Ecto neural progenitor cell (in vitro differentiated cells): Measurements from ENCODE around the gene B3GNT9.

Experiments used
- DNase-seq: peaks from one replicate; pipeline ENCODE4 v3.0.0-alpha.2; 2018; ENCODE audit warnings: low spot score

Gene B3GNT9

GRCh38 chr16:67185651-67186134 lies 34.9 kb upstream of the B3GNT9 start:
- no peak for DNase-seq

DNA sequence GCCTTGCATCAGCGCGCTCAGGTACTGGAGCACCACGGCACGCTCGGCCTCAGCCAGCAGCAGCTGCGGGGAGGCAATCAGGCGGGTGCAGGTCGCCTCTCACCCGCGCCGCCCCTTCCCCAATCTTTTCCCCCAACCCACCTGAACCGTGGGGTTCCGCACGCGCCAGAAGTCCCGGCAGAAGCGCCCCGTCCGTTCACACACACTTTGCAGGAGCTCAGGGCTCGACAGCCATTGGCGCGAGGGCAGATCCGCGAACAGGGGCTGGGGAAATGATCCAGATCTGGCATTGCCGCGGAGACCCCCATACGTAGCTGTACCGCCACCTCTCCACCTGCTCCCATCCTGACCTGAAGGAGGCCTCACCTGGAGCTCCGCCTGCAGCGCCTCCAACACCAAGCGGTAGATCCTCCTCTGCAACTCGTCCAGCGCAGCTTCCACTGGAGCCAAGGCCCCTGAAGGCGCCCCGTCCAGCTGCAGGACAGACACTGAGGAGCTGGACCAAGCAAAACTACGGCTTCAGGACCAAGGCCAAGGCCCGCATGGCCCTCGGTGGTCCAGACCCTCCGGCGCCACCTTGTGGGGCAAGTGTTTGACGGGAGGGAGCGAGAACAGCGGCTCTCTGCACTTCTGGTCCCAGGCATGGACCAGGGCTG lies 34.3 kb upstream of the B3GNT9 start:
- DNase-seq, result peak; percentile 93

DNA sequence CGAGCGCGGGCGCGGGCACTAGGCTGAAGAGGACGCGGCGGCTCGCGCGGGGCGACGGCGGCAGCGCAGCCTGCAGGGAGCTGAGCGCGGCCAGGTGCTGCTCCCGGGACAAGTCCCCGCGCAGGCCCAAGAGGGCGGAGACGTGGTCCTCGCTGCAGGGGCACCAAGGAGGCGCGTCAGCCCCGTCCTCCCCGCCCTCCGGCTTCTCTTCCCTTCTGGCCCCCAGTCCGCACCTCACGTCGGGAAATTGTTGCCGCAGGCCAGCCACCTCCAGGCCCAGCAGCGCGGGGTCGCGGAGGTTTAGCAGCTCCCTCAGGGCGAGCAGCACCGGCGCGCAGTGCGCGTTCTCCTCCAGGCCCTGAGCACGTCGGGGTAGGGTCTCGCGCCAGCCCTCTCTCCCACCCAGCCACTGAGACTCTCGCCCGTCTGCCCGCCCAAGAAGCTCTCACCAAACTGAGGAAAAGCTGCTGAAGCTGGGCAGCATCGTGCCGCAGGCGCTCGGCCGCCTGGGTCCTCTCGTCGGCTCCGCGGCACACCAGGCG lies 33.7 kb upstream of the B3GNT9 start:
- DNase-seq, result no peak

- peak; percentile 95 for DNase-seq
These were observed 33.0 kb upstream of the B3GNT9 start, which contains the start of gene MATCAP1 for GRCh38 chr16:67183627-67184452. Gene MATCAP1, minus strand, starts transcription at chr16:67183963. Its CDS starts 3,353 bp downstream, at chr16:67180610.

DNA sequence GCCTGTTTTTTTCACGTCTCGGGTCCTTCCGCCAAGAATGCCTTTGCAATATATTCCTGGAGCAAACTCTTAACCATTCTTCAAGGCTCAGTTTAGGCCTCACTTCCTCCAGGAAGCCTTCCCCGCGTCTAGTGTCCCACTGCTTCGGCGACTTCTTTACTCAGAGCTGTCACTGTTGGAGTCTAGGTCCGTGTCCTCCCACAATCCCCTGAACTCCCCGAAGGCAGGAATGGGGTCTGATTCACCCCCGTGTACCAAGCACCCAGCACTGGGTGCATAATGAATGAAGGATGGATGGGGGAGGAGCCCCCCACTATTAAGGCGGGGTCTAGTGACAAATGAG lies 32.5 kb upstream of the B3GNT9 start:
- DNase-seq, result no peak

- DNase-seq, result no peak
These were observed 31.5 kb upstream of the B3GNT9 start for GRCh38 chr16:67182288-67182687.

- no peak for DNase-seq
These were observed 30.5 kb upstream of the B3GNT9 start for GRCh38 chr16:67181346-67181745.

- DNase-seq, result no peak
These were observed 29.4 kb upstream of the B3GNT9 start for GRCh38 chr16:67180166-67180565.

GRCh38 chr16:67179421-67180080 lies 28.8 kb upstream of the B3GNT9 start:
- no peak for DNase-seq

- DNase-seq, result peak; percentile 76
These were observed 27.2 kb upstream of the B3GNT9 start for GRCh38 chr16:67177743-67178699.

DNA sequence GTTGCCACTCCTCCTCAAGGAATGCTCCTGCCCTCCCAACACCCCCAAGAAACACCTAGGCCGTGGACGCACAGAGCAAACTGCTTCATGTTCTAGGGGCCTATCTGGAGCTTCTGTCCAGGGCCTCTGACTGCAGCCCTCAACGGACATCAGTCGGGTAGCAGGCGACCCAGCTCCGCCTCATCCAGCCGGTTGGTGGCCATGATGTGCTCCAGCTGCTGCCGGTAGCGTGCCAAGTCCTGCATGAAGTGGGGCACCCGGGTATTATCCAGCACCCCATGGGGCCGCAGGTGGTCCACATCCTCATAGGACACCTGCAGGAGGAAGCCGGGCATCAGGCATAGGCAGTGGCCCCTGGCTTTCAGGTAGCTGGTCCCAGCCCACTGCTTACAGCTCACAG lies 25.9 kb upstream of the B3GNT9 start:
- DNase-seq, result no peak

DNA sequence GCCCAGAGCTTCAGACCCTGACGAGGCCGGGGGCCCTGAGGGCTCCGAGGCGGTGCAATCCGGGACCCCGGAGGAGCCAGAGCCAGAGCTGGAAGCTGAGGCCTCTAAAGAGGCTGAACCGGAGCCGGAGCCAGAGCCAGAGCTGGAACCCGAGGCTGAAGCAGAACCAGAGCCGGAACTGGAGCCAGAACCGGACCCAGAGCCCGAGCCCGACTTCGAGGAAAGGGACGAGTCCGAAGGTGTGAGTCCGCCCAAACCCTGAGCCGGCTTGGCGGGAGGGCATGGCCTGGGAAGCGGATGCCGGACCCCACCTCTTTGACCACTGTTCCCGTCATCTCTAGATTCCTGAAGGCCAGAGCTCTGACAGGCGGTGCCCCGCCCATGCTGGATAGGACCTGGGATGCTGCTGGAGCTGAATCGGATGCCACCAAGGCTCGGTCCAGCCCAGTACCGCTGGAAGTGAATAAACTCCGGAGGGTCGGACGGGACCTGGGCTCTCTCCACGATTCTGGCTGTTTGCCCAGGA lies 24.0 kb upstream of the B3GNT9 start:
- no peak for DNase-seq

GRCh38 chr16:67173808-67174705 lies 23.3 kb upstream of the B3GNT9 start:
- peak; percentile 82 for DNase-seq

DNA sequence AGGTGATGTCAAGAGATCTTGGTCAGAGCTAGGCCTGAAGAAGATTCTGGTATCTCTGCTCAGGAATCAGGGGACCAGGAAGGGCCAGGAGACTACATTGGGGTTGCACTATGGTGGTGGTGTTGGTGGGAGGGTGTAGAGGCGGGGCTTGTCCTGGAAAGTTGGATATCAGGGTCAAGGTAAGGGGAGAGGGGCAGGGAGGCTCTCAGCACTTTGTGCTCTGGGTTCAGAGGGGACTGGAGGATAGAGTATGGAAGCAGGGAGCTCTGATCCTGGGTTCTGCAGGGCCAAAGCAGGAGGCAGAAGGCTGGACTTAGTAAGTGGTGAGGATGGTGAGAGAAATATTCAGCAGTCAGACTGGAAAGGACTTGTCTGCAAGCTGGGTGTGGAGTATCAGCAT lies 22.5 kb upstream of the B3GNT9 start:
- DNase-seq, result no peak

DNA sequence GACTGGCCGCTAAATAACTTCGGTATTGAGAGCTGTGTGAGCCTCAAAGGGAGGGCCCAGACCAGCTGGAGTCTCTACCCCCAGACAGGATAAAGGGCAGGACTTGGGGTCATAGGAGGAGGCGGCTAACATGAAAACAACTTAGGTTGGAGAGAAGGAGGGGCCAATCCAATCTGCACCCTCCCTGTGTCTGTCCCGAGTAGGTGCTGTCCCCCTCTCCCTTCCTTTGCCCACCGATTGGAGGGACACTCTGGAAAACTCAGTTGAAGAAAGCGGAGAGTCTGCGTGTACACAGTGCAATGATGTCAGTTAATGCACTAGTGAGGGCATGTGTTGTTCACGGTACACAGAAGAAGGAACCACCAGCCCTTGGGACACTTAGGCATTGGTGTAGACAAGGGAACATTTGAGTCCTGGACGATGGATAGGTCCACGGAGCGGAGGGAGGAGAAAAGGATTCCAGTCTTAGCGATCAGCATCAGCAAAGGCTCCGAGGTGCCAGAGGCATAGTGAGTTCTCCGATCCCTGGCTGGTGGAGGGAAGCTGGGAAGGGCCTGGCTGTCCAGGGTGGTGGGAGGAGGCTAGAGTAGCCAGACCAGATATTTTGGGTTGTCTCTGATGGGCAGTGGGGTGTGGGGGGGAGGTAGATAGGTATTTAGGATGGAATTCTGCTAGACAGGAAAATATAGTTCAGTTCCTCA lies 20.3 kb upstream of the B3GNT9 start:
- no peak for DNase-seq

DNA sequence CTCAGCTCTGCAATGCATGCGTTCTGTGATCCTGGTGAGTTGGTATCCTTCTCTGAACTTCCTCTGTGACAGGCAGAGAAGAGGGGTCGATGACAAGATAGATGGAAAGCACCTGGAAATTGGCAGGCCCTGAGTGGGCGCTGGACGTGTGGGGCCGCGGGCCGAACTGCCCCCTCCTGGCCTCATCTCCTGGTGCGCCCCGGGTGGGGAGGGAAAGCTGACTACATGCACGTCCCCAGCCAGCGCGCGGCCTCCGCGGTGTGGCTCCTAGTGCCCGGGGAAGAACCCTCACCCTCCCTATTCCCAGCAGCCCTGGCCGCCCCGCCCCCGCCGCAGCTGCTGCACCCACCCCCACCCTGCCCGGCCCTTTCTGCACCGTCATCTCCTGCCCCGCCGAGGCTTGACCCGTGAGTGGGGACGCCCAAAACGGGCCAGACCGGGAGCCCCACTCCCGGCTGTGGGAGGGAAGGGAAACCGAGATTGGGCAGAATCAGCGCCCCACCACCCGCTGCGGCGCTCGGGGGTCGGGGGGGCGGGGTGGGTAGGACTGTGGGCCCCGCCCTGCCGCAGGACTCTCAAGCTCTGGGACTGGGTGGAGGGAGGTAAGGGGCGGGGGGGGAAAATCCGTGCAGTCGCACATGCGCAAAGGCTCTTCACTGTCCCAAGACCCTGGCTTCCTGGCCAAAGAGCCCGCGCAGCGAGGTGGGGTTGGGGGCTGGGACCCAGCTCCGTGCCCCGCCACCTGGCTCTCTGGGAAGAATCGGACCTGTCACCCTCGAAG lies 19.6 kb upstream of the B3GNT9 start, which contains the start of gene NOL3:
TSS of gene NOL3 (plus strand) at position 371 of the 781 bp plus-strand sequence.
- peak; percentile 90 for DNase-seq

- DNase-seq, result peak; percentile 88
These were observed 18.9 kb upstream of the B3GNT9 start for GRCh38 chr16:67169642-67170167.

DNA sequence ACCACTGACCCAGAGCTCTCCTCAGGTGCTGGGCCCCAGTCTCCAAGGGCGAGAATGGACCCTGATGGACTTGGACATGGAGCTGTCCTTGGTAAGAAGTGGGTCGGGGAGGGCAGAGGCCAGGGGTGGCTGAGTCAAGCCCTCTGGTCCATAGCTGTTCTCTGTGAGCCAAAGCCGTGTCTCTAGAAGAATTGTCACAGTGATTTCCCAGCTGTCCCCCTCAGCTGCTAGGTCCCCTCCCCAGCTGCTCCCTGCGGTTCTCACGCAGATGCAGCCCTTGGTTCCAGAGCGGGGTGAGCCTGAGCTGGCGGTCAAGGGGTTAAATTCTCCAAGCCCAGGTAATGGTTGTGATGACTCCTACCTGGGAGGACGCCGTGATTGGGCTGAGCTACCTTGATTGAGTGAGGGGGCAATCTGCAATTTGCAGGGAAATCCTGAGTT lies 18.2 kb upstream of the B3GNT9 start:
- DNase-seq, result no peak
